Smooth muscle cell (in vitro differentiated cells): ENCODE measurements around the gene ST6GALNAC6. TPM values are rescaled to one million over a fixed set of nuclear protein-coding genes. Genes with fewer than 3 reads are reported as not detected.

Experiments
- DNase-seq: peaks from one replicate; lab custom pipeline; 2025; ENCODE audit not compliant: unreplicated experiment; lab: John Stamatoyannopoulos, UW
- H2AFZ ChIP-seq: fragments of 200-600 bp; sonication (generic); 2 replicates; pipeline ENCODE4 v1.6.0; 2016; ENCODE audit warnings: antibody characterized with exemption, low read depth, mild to moderate bottlenecking
- H3F3A ChIP-seq: fragments of 200-600 bp; sonication (generic); 2 replicates; pipeline ENCODE4 v1.6.0; 2017; ENCODE audit warnings: antibody characterized with exemption, low read depth
- H3K27ac ChIP-seq: fragments of 200-600 bp; sonication (generic); 2 replicates; pipeline ENCODE4 v1.5.1; 2016; ENCODE audit warnings: low read depth, mild to moderate bottlenecking
- H3K27me3 ChIP-seq: fragments of 200-600 bp; sonication (generic); 2 replicates; pipeline ENCODE4 v1.6.1; 2016; ENCODE audit warnings: low read depth, mild to moderate bottlenecking
- H3K36me3 ChIP-seq: fragments of 200-600 bp; sonication (generic); 2 replicates; pipeline ENCODE4 v1.5.1; 2016; ENCODE audit warnings: low read depth
- H3K4me1 ChIP-seq: fragments of 200-600 bp; sonication (generic); 2 replicates; pipeline ENCODE4 v1.5.1; 2016; ENCODE audit warnings: low read depth
- H3K4me2 ChIP-seq: fragments of 200-600 bp; sonication (generic); 2 replicates; pipeline ENCODE4 v1.6.0; 2016; ENCODE audit warnings: mild to moderate bottlenecking
- H3K4me3 ChIP-seq: fragments of 200-600 bp; sonication (generic); 2 replicates; pipeline ENCODE4 v1.5.1; 2016; ENCODE audit warnings: mild to moderate bottlenecking
- H3K79me2 ChIP-seq: fragments of 200-600 bp; sonication (generic); 2 replicates; pipeline ENCODE4 v1.6.0; 2016; ENCODE audit warnings: low read depth, mild to moderate bottlenecking
- H3K9ac ChIP-seq: fragments of 200-600 bp; sonication (generic); 2 replicates; pipeline ENCODE4 v1.6.0; 2016; ENCODE audit warnings: low read depth
- H3K9me3 ChIP-seq: fragments of 200-600 bp; sonication (generic); replicated peaks from 2 replicates; pipeline ENCODE4 v1.5.1; 2016; ENCODE audit warnings: low read depth
- H4K20me1 ChIP-seq: fragments of 200-600 bp; sonication (generic); 2 replicates; pipeline ENCODE4 v1.6.0; 2016; ENCODE audit warnings: low read depth
- CTCF ChIP-seq: fragments of 200-600 bp; sonication (generic); IDR thresholded peaks from 2 replicates; pipeline ENCODE4 v1.5.1; 2017; ENCODE audit warnings: borderline replicate concordance, mild to moderate bottlenecking, antibody characterized with exemption; ENCODE audit not compliant: insufficient read depth, poor library complexity, severe bottlenecking
- WGBS: methylation state at CpG from one replicate; pipeline ENCODE4 v1.1.7; 2016; ENCODE audit warnings: low lambda C conversion rate; 5-methylcytosine and 5-hydroxymethylcytosine counted together
- polyA plus RNA-seq: library from polyadenylated mRNA; unstranded; fragments of >200 nt; fragmentation: Nextera tagmentation; extraction: Ambion mirVana; gene quantifications from 2 replicates; pipeline ENCODE4 v1.2.1, GENCODE V29; 2016
- total RNA-seq: library from RNA; depleted of rRNA; stranded (reverse); fragments of >200 nt; gene quantifications from 2 replicates; pipeline ENCODE4 v1.2.3, GENCODE V29; 2014

Gene ST6GALNAC6
- total and polyA plus RNA-seq, 2 experiments from 2014 or later, result 36.4 to 65.8 TPM

GRCh38 chr9:127918183-127919107 lies 19.0 kb upstream of the ST6GALNAC6 start:
- H3K9me3 ChIP-seq, result no peaks in the 10 kb centered on the region
- H3F3A ChIP-seq, result peaks cover 14% of the 10 kb centered on the region
- WGBS, result 87% methylated on average over 8 of the region's 8 CpGs
- peak overlapping the region; percentile 75 for H3K27ac ChIP-seq
- no peak for TF ChIP-seq CTCF
- no peaks in the 10 kb centered on the region for H3K36me3 ChIP-seq
- no peak overlapping the region for H3K4me3 ChIP-seq
- H3K4me2 ChIP-seq, result peak overlapping the region; percentile 9
- H4K20me1 ChIP-seq, result no peaks in the 10 kb centered on the region
- H3K79me2 ChIP-seq, result no peaks in the 10 kb centered on the region
- H2AFZ ChIP-seq, result no peak overlapping the region
- peaks cover 4% of the 10 kb centered on the region for H3K4me1 ChIP-seq
- H3K9ac ChIP-seq, result no peak overlapping the region
- H3K27me3 ChIP-seq, result no peaks in the 10 kb centered on the region
- DNase-seq, result no peak

DNA sequence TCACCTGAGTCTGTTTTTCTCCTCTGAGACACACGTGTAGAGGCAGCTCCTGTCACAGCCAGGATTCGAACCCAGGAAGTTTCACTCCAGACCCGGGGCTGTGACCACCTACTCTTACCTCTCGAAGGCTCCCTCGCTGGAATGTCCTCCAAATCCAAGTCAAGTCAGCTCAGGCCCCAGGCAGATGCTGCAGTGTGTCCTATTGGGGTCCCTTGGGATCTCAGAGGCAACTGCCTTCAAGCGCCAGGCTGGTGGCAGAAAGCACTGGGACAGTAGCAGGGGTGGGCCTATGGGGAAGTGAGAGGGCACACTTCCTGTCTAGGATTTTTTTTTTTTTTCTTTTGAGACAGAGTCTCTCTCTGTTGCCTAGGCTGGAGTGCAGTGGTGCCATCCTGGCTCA lies 18.2 kb upstream of the ST6GALNAC6 start:
- H3K4me2 ChIP-seq, result peak overlapping the region; percentile 68
- H3K4me3 ChIP-seq, result no peak overlapping the region
- H3K79me2 ChIP-seq, result no peaks in the 10 kb centered on the region
- no peak for DNase-seq
- H4K20me1 ChIP-seq, result no peaks in the 10 kb centered on the region
- no peak overlapping the region for H2AFZ ChIP-seq
- peaks cover 11% of the 10 kb centered on the region for H3F3A ChIP-seq
- H3K4me1 ChIP-seq, result peaks cover 4% of the 10 kb centered on the region
- 90% methylated on average over 6 of the region's 6 CpGs for whole genome bisulfite sequencing
- H3K36me3 ChIP-seq, result no peaks in the 10 kb centered on the region
- no peaks in the 10 kb centered on the region for H3K9me3 ChIP-seq
- no peak overlapping the region for H3K9ac ChIP-seq
- no peaks in the 10 kb centered on the region for H3K27me3 ChIP-seq
- TF ChIP-seq CTCF, result no peak
- no peak overlapping the region for H3K27ac ChIP-seq

- Histone ChIP-seq H3K4me1 (peaks cover 4% of the 10 kb centered on the region), H3K4me2 (peak within 1 kb of the TSS; percentile 89), H3K36me3 (no peaks in the 10 kb centered on the region), H3K4me3 (peak within 1 kb of the TSS; percentile 61), H3K9me3 (no peaks in the 10 kb centered on the region), H3K79me2 (no peaks in the 10 kb centered on the region), H3K9ac (no peak within 1 kb of the TSS), H3F3A (peaks cover 11% of the 10 kb centered on the region), H2AFZ (peak within 1 kb of the TSS; percentile 79), H3K27ac (no peak within 1 kb of the TSS), H3K27me3 (no peaks in the 10 kb centered on the region), H4K20me1 (no peaks in the 10 kb centered on the region)
- peak; percentile 95 for DNase-seq
- 8% methylated on average over 41 of the region's 71 CpGs for WGBS
- no peak for TF ChIP-seq CTCF
Measured at GRCh38 chr9:127916720-127917581, 17.5 kb upstream of the ST6GALNAC6 start, which contains the start of gene ST6GALNAC4. TSS of gene ST6GALNAC4 (minus strand) at chr9:127917041. CDS start at chr9:127916419, 622 bp downstream.
